Prostate gland (tissue), 2 donors: ENCODE results near the gene ATP8B3. TPM values are rescaled to one million over a fixed set of nuclear protein-coding genes. Genes with fewer than 3 reads are reported as not detected.
A peak's percentile ranks its signal among the peaks of the same experiment; 100 is the strongest.

Experiments used
- DNase-seq: peaks from one replicate; pipeline ENCODE4 v3.0.0-alpha.2; 2019; ENCODE audit warnings: low spot score
- H3K27ac ChIP-seq, 2 donors: fragments of 200-600 bp; sonication (generic); 2 replicates each; pipeline ENCODE4 v1.5.1; 2017 to 2019
- H3K27me3 ChIP-seq: fragments of 200-600 bp; sonication (generic); replicated peaks from 2 replicates; pipeline ENCODE4 v1.5.1; 2019; ENCODE audit not compliant: insufficient read depth
- H3K36me3 ChIP-seq, 2 donors: fragments of 200-600 bp; sonication (generic); 1 replicate in 1 of 2; 2 replicates in 1 of 2; pipeline versions ENCODE4 v1.5.1 to v1.8.1; 2017 to 2019
- H3K4me1 ChIP-seq: fragments of 200-600 bp; sonication (generic); replicated peaks from 2 replicates; pipeline ENCODE4 v1.5.1; 2019
- H3K4me3 ChIP-seq, 2 donors: fragments of 200-600 bp; sonication (generic); 2 replicates each; pipeline ENCODE4 v1.5.1; 2017 to 2019
- H3K9me3 ChIP-seq: fragments of 200-600 bp; sonication (generic); 2 replicates; pipeline ENCODE4 v1.5.1; 2017
- CTCF ChIP-seq, 4 experiments: fragments of 200-600 bp in 2 of 4; fragments of 450-650 bp in 2 of 4; sonication (generic) in 2 of 4; IDR thresholded peaks; 1 replicate in 3 of 4; 2 replicates in 1 of 4; pipeline ENCODE4 v1.5.1; 2016 to 2019; ENCODE audit warnings: antibody characterized with exemption in 4 of 4, mild to moderate bottlenecking in 2 of 4, moderate library complexity in 2 of 4
- POLR2A ChIP-seq: fragments of 450-650 bp; IDR thresholded peaks from one replicate; pipeline ENCODE4 v1.6.1; 2016; ENCODE audit warnings: antibody characterized with exemption, mild to moderate bottlenecking
- POLR2AphosphoS5 ChIP-seq: sonication (generic); formaldehyde crosslinking; IDR thresholded peaks from one replicate; pipeline ENCODE4 v1.6.1; 2017; ENCODE audit warnings: antibody characterized with exemption
- WGBS: methylation state at CpG from one replicate; pipeline ENCODE4 v1.1.5; 2018; 5-methylcytosine and 5-hydroxymethylcytosine counted together
- intact Hi-C: fragments of 100-400 bp; cut with DNase I; formaldehyde crosslinking; loops from one replicate; pipeline ENCODE4 v1.14.2; 2022
- total RNA-seq, 2 donors: library from RNA; depleted of rRNA; stranded (reverse); fragments of >200 nt; gene quantifications; one replicate each; pipeline ENCODE4 v1.1.0, GENCODE V29; 2016

ATP8B3 gene
- total RNA-seq, 2 donors from 2014 or later = 0.18 to 4.7 TPM

GRCh38 chr19:1847684-1848398 is 35.8 kb upstream of the ATP8B3 start:
- H3K36me3 ChIP-seq = no peaks in the 10 kb centered on the region
- no peak for DNase-seq
- intact Hi-C loops = no loop called here
- H3K9me3 ChIP-seq = no peaks in the 10 kb centered on the region
- TF ChIP-seq POLR2AphosphoS5 = no peak
- no peak for TF ChIP-seq POLR2A
- TF ChIP-seq CTCF (IDR thresholded peaks at IDR 0.05) = no peak
- peak overlapping the region; percentile 93 to 95 for H3K4me3 ChIP-seq
- no peaks in the 10 kb centered on the region for H3K27me3 ChIP-seq
- H3K4me1 ChIP-seq = peaks cover 32% of the 10 kb centered on the region
- peak overlapping the region; percentile 95 to 100 for H3K27ac ChIP-seq
- WGBS = under 1% methylated on average over 42 of the region's 72 CpGs

- WGBS = 9% methylated on average over 12 of the region's 12 CpGs
- DNase-seq = no peak
- no peaks in the 10 kb centered on the region for H3K27me3 ChIP-seq
- H3K4me3 ChIP-seq = peak overlapping the region; percentile 93 to 95
- intact Hi-C loops = no loop called here
- H3K4me1 ChIP-seq = peaks cover 32% of the 10 kb centered on the region
- H3K36me3 ChIP-seq = no peaks in the 10 kb centered on the region
- H3K9me3 ChIP-seq = no peaks in the 10 kb centered on the region
- peak overlapping the region in 1 of 2 donors; percentile 100 for H3K27ac ChIP-seq
- no peak for TF ChIP-seq POLR2AphosphoS5
- no peak for TF ChIP-seq POLR2A
- TF ChIP-seq CTCF (IDR thresholded peaks at IDR 0.05) = no peak
Observed at GRCh38 chr19:1847348-1847683, 35.2 kb upstream of the ATP8B3 start.

GRCh38 chr19:1846517-1847204 is 34.6 kb upstream of the ATP8B3 start:
- 63% methylated on average over 29 of the region's 29 CpGs for WGBS
- intact Hi-C loops = no loop called here
- Histone ChIP-seq H3K9me3 (no peaks in the 10 kb centered on the region), H3K36me3 (no peaks in the 10 kb centered on the region), H3K27me3 (no peaks in the 10 kb centered on the region), H3K4me1 (peaks cover 32% of the 10 kb centered on the region), H3K4me3 (peak overlapping the region in 1 of 2 donors; percentile 95), H3K27ac (no peak overlapping the region)
- TF ChIP-seq CTCF (IDR thresholded peaks at IDR 0.05) (no peak), POLR2A (no peak), POLR2AphosphoS5 (no peak)
- no peak for DNase-seq

DNA sequence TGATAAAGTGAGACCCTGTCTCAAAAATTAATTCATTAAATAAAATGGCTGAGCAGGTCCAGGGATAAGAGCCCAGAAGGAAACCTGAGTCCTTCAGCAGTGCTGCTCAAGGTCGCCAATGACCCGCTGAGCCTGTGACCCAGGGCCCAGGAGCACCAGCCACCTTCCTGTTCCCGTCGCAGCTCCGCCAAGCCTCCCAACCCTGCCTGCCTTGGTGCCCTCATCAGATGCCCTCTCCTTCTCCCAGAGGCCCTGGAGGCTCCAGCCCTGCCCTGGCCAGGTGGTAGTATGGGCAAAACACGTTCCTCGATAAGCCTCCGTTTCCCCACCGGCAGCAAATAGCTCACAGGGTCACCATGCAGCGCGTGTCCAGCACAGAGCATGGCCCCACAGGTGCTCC is 33.6 kb upstream of the ATP8B3 start:
- Histone ChIP-seq H3K36me3 (no peaks in the 10 kb centered on the region), H3K9me3 (no peaks in the 10 kb centered on the region), H3K27me3 (no peaks in the 10 kb centered on the region), H3K4me1 (peaks cover 32% of the 10 kb centered on the region), H3K27ac (no peak overlapping the region), H3K4me3 (no peak overlapping the region)
- TF ChIP-seq POLR2A (no peak), POLR2AphosphoS5 (no peak), CTCF (IDR thresholded peaks at IDR 0.05) (no peak)
- 92% methylated on average over 11 of the region's 11 CpGs for WGBS
- intact Hi-C loops = no loop called here
- no peak for DNase-seq

GRCh38 chr19:1845125-1845515 is 33.0 kb upstream of the ATP8B3 start:
- Histone ChIP-seq H3K4me3 (no peak overlapping the region), H3K27ac (no peak overlapping the region), H3K36me3 (no peaks in the 10 kb centered on the region), H3K27me3 (no peaks in the 10 kb centered on the region), H3K9me3 (no peaks in the 10 kb centered on the region), H3K4me1 (peaks cover 32% of the 10 kb centered on the region)
- no peak for DNase-seq
- TF ChIP-seq POLR2AphosphoS5 (no peak), CTCF (IDR thresholded peaks at IDR 0.05) (no peak), POLR2A (no peak)
- intact Hi-C loops = no loop called here
- WGBS = 79% methylated on average over 16 of the region's 16 CpGs
